Measurements from ENCODE around the gene PGC. TPM values are rescaled to one million over a fixed set of nuclear protein-coding genes. Genes with fewer than 3 reads are reported as not detected.

PGC gene
- total RNA-seq, 3 donors from 2014 or later, result not detected

DNA sequence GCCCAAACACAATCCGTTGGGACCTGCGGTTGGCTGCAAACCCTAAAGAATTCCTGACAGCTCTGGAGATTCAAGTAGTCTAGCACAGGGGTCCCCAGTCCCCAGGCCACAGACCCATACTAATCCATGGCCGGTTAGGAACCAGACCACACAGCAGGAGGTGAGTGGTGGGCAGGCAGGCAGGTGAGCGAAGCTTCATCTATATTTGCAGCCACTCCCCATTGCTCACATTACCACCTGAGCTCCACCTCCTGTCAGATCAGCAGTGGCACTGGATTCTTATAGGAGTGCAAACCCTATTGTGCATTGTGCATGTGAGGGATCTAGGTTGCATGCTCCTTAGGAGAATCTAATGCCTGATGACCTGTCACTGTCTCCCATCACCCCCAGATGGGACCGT is 28.4 kb downstream of the PGC start:
- DNase-seq (no peak), ATAC-seq (no peak)
- intact Hi-C loops (cut with DNase I, micrococcal nuclease), result no loop called here
- peaks cover 27% of the 10 kb centered on the region for H3K4me1 ChIP-seq (ENCODE audit: low read depth)
- H3K4me3 ChIP-seq, result no peak overlapping the region
- TF ChIP-seq, protein P1, sequence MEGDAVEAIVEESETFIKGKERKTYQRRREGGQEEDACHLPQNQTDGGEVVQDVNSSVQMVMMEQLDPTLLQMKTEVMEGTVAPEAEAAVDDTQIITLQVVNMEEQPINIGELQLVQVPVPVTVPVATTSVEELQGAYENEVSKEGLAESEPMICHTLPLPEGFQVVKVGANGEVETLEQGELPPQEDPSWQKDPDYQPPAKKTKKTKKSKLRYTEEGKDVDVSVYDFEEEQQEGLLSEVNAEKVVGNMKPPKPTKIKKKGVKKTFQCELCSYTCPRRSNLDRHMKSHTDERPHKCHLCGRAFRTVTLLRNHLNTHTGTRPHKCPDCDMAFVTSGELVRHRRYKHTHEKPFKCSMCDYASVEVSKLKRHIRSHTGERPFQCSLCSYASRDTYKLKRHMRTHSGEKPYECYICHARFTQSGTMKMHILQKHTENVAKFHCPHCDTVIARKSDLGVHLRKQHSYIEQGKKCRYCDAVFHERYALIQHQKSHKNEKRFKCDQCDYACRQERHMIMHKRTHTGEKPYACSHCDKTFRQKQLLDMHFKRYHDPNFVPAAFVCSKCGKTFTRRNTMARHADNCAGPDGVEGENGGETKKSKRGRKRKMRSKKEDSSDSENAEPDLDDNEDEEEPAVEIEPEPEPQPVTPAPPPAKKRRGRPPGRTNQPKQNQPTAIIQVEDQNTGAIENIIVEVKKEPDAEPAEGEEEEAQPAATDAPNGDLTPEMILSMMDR (IDR thresholded peaks at IDR 0.05), result no peak
- H3K36me3 ChIP-seq (ENCODE audit: low read depth), result no peaks in the 10 kb centered on the region
- no peaks in the 10 kb centered on the region for H3K9me3 ChIP-seq

DNA sequence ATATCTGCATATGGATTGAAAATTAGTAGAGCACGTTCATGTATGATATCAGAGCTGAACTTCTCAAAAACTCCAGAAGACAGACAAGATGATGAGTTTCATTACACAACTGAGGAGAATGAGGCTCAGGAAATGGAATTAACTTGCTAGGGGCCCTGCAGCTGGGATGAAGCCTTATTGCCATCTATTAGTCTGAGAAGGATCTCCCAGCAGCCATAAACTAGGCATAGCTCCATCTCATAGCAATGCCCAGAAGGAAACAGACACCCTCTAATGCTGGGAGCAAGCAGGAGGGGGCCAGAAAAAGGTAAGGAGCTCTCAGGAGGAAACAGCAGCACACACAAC is 29.8 kb downstream of the PGC start:
- DNase-seq, result no peak
- TF ChIP-seq, protein P1 (IDR thresholded peaks at IDR 0.05), result no peak
- Histone ChIP-seq H3K9me3 (no peaks in the 10 kb centered on the region), H3K4me3 (no peak overlapping the region), H3K4me1 (ENCODE audit: low read depth) (peaks cover 27% of the 10 kb centered on the region), H3K36me3 (ENCODE audit: low read depth) (no peaks in the 10 kb centered on the region)
- ATAC-seq, result no peak
- intact Hi-C loops (cut with DNase I, micrococcal nuclease), result no loop called here

GRCh38 chr6:41716516-41717391 is 30.4 kb downstream of the PGC start:
- ATAC-seq, result no peak
- TF ChIP-seq, protein P1 (IDR thresholded peaks at IDR 0.05), result no peak
- peaks cover 27% of the 10 kb centered on the region for H3K4me1 ChIP-seq (ENCODE audit: low read depth)
- H3K4me3 ChIP-seq, result no peak overlapping the region
- no peaks in the 10 kb centered on the region for H3K9me3 ChIP-seq
- DNase-seq, result no peak
- intact Hi-C loops (cut with DNase I, micrococcal nuclease), result no loop called here
- H3K36me3 ChIP-seq (ENCODE audit: low read depth), result no peaks in the 10 kb centered on the region

DNA sequence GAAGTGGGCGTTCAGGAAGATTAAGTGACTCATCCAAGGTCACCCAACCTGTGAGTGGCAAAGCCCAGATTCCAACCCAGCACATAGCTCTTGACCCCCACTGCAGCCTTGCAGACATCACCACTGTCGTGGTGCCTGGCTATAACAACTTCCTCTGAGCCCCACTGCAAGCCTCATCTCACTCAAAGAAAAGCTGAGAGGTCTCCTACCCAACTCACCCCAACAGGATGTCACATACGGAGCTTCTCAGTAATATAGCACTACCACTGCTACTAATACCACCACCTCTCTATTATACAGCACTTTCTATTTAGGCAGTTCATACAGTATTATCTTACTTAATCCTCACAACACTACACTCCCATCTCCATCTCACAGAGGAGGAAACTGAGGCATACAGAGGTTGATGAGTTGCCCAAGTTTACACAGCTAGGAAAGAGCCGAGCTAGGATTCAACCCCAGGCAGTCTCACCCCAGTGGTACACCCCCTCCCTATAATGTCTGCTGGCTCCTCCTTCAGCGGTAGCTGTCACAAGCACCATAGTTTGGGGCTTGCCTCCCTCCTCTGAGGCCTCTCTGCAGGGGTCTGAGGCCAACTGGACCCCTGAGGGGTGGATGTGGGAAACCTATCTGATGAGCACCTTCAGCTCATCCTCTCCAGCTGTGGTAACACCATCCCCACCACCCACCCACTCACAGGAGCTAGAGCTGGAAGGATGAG is 31.2 kb downstream of the PGC start:
- DNase-seq (no peak), ATAC-seq (no peak)
- TF ChIP-seq, protein P1 (IDR thresholded peaks at IDR 0.05), result no peak
- intact Hi-C loops (cut with DNase I, micrococcal nuclease), result no loop called here
- no peaks in the 10 kb centered on the region for H3K36me3 ChIP-seq (ENCODE audit: low read depth)
- H3K9me3 ChIP-seq, result no peaks in the 10 kb centered on the region
- peaks cover 27% of the 10 kb centered on the region for H3K4me1 ChIP-seq (ENCODE audit: low read depth)
- no peak overlapping the region for H3K4me3 ChIP-seq

DNA sequence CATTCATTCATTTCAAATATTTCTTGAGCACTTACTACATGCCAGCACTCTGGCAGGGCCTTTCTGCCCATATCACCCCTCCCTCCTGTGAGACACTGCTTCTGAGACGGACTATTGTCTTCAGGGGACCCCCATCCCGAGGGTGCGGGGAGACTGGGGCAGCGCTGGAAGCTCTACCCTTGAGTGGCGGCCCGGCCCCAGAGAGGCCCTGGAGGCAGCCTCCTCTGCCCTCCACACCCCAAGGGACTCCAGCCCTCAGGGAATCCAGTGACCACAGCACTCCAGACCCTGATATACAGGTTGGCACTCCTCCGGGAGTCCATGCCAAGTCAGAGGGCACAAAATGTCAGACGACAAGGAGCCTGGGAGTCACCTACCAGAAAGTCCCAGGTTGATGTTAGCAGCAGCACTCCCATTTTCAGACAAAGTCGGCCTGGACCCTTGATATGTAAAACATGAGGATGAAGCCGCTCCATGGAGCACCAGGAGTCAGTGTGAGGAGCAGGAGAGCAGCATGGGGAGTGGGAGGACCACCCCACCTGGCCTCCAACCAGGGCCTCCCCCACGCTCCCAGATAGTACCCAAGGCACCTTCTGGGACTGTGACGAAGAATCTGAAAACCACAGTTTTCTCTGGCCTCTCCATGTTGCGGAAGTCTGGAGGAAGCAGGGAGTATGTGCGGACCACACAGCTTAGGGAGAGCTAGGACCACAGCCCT is 32.5 kb downstream of the PGC start:
- TF ChIP-seq, protein P1 (IDR thresholded peaks at IDR 0.05), result no peak
- Histone ChIP-seq H3K36me3 (ENCODE audit: low read depth) (no peaks in the 10 kb centered on the region), H3K4me3 (no peak overlapping the region), H3K9me3 (no peaks in the 10 kb centered on the region), H3K4me1 (ENCODE audit: low read depth) (peaks cover 15% of the 10 kb centered on the region)
- intact Hi-C loops (cut with DNase I, micrococcal nuclease), result no loop called here
- no peak for ATAC-seq
- DNase-seq, result no peak
